Measurements from ENCODE around the gene TMEM109.

The TMEM109 gene

GRCh38 chr11:60939301-60939700 is 25.3 kb downstream of the TMEM109 start:
- TF ChIP-seq REST (IDR thresholded peaks at IDR 0.05; ENCODE audit: low read depth), result no peak
- no peak for TF ChIP-seq NFIC (IDR thresholded peaks at IDR 0.05)
- no peak for TF ChIP-seq YY1 (IDR thresholded peaks at IDR 0.05; ENCODE audit: low read depth)
- no peak for TF ChIP-seq TCF12 (IDR thresholded peaks at IDR 0.05; ENCODE audit: low read depth)
- no peak for TF ChIP-seq MAX (IDR thresholded peaks at IDR 0.05)
- TF ChIP-seq USF1 (IDR thresholded peaks at IDR 0.05), result no peak

GRCh38 chr11:60939855-60940254 is 25.9 kb downstream of the TMEM109 start:
- no peak for TF ChIP-seq ZBTB7A (IDR thresholded peaks at IDR 0.05; ENCODE audit: low read depth)
- no peak for TF ChIP-seq CREB1 (IDR thresholded peaks at IDR 0.05; ENCODE audit: low read depth)
- no peak for TF ChIP-seq MAX (IDR thresholded peaks at IDR 0.05)
- no peak for TF ChIP-seq EGR1 (IDR thresholded peaks at IDR 0.05)
- TF ChIP-seq YY1 (IDR thresholded peaks at IDR 0.05; ENCODE audit: low read depth), result no peak
- no peak for TF ChIP-seq CEBPB (IDR thresholded peaks at IDR 0.05)
- no peak for TF ChIP-seq TCF12 (IDR thresholded peaks at IDR 0.05; ENCODE audit: low read depth)
- TF ChIP-seq TEAD4 (IDR thresholded peaks at IDR 0.05), result no peak
- TF ChIP-seq EP300 (IDR thresholded peaks at IDR 0.05; ENCODE audit: borderline replicate concordance), result no peak
- TF ChIP-seq RAD21 (IDR thresholded peaks at IDR 0.05; ENCODE audit: low read depth), result no peak
- TF ChIP-seq FOXM1 (IDR thresholded peaks at IDR 0.05; ENCODE audit: borderline replicate concordance, low read depth), result no peak

- TF ChIP-seq RAD21 (IDR thresholded peaks at IDR 0.05; ENCODE audit: low read depth) (no peak), MAX (IDR thresholded peaks at IDR 0.05) (no peak), NFIC (IDR thresholded peaks at IDR 0.05) (no peak), USF1 (IDR thresholded peaks at IDR 0.05) (no peak), EGR1 (IDR thresholded peaks at IDR 0.05) (no peak), ZBTB7A (IDR thresholded peaks at IDR 0.05; ENCODE audit: low read depth) (no peak), CEBPB (IDR thresholded peaks at IDR 0.05) (no peak), EP300 (IDR thresholded peaks at IDR 0.05; ENCODE audit: borderline replicate concordance) (no peak), TAF1 (IDR thresholded peaks at IDR 0.05; ENCODE audit: low read depth) (no peak), YY1 (IDR thresholded peaks at IDR 0.05; ENCODE audit: low read depth) (no peak), TEAD4 (IDR thresholded peaks at IDR 0.05) (no peak), REST (IDR thresholded peaks at IDR 0.05; ENCODE audit: low read depth) (no peak)
These were observed 27.6 kb downstream of the TMEM109 start for GRCh38 chr11:60941371-60942119.

GRCh38 chr11:60942219-60942618 is 28.3 kb downstream of the TMEM109 start:
- no peak for TF ChIP-seq CREB1 (IDR thresholded peaks at IDR 0.05; ENCODE audit: low read depth)
- TF ChIP-seq TCF12 (IDR thresholded peaks at IDR 0.05; ENCODE audit: low read depth), result no peak
- no peak for TF ChIP-seq REST (IDR thresholded peaks at IDR 0.05; ENCODE audit: low read depth)
- no peak for TF ChIP-seq FOXM1 (IDR thresholded peaks at IDR 0.05; ENCODE audit: borderline replicate concordance, low read depth)
